ENCODE results near the gene CENPB.
"Not testable (repeated sequence)": the region's sequence is repeated elsewhere in the genome, so short reads cannot be mapped to it uniquely, and the experiment has no call there.

DNA sequence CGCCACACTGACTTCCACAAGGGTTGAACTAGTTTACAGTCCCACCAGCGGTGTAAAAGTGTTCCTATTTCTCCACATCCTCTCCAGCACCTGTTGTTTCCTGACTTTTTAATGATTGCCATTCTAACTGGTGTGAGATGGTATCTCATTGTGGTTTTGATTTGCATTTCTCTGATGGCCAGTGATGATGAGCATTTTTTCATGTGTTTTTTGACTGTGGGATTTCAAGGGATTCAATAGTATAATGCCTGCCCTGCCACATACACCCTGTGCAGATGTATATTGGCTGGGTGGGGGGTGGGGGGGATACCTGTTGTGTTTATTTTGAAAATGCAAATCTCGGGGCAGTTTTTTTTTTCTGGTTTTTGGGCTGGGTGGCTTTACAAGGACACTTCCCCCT is 7.6 kb upstream of the CENPB start:
- TF ChIP-seq, protein P1, sequence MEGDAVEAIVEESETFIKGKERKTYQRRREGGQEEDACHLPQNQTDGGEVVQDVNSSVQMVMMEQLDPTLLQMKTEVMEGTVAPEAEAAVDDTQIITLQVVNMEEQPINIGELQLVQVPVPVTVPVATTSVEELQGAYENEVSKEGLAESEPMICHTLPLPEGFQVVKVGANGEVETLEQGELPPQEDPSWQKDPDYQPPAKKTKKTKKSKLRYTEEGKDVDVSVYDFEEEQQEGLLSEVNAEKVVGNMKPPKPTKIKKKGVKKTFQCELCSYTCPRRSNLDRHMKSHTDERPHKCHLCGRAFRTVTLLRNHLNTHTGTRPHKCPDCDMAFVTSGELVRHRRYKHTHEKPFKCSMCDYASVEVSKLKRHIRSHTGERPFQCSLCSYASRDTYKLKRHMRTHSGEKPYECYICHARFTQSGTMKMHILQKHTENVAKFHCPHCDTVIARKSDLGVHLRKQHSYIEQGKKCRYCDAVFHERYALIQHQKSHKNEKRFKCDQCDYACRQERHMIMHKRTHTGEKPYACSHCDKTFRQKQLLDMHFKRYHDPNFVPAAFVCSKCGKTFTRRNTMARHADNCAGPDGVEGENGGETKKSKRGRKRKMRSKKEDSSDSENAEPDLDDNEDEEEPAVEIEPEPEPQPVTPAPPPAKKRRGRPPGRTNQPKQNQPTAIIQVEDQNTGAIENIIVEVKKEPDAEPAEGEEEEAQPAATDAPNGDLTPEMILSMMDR (IDR thresholded peaks at IDR 0.05): not testable (repeated sequence)
- TF ChIP-seq ZFX (IDR thresholded peaks at IDR 0.05; ENCODE audit: borderline replicate concordance): not testable (repeated sequence)
